HUES6 (cell line): ENCODE measurements around the gene DAPK1.

ENCODE experiments used
- H3K27ac ChIP-seq: 2 replicates; pipeline ENCODE4 v1.7.0; 2013; ENCODE audit warnings: low read depth, mild to moderate bottlenecking, low read length, inconsistent platforms
- H3K27me3 ChIP-seq: 2 replicates; pipeline ENCODE4 v1.6.1; 2013; ENCODE audit warnings: low read length; ENCODE audit not compliant: control insufficient read depth, insufficient read depth
- H3K36me3 ChIP-seq: 2 replicates; pipeline ENCODE4 v1.6.1; 2013; ENCODE audit warnings: low read length; ENCODE audit not compliant: control insufficient read depth, insufficient read depth
- H3K4me1 ChIP-seq: 2 replicates; pipeline ENCODE4 v1.6.1; 2013; ENCODE audit warnings: low read length; ENCODE audit not compliant: control insufficient read depth, insufficient read depth
- H3K4me3 ChIP-seq: 2 replicates; pipeline ENCODE4 v1.5.1; 2013; ENCODE audit warnings: low read depth, low read length
- H3K9ac ChIP-seq: one replicate; pipeline ENCODE4 v1.6.1; 2013; ENCODE audit warnings: mild to moderate bottlenecking, low read length
- H3K9me3 ChIP-seq: 2 replicates; pipeline ENCODE4 v1.6.1; 2013; ENCODE audit warnings: low read depth, low read length; ENCODE audit not compliant: control insufficient read depth, insufficient read depth

DAPK1 gene

GRCh38 chr9:87594194-87594593 is 96.5 kb downstream of the DAPK1 start:
- no peak overlapping the region for H3K9ac ChIP-seq
- H3K4me3 ChIP-seq, result no peak overlapping the region
- H3K27me3 ChIP-seq, result no peaks in the 10 kb centered on the region
- no peaks in the 10 kb centered on the region for H3K9me3 ChIP-seq
- H3K36me3 ChIP-seq, result no peaks in the 10 kb centered on the region
- H3K4me1 ChIP-seq, result peaks cover 43% of the 10 kb centered on the region
- no peak overlapping the region for H3K27ac ChIP-seq

DNA sequence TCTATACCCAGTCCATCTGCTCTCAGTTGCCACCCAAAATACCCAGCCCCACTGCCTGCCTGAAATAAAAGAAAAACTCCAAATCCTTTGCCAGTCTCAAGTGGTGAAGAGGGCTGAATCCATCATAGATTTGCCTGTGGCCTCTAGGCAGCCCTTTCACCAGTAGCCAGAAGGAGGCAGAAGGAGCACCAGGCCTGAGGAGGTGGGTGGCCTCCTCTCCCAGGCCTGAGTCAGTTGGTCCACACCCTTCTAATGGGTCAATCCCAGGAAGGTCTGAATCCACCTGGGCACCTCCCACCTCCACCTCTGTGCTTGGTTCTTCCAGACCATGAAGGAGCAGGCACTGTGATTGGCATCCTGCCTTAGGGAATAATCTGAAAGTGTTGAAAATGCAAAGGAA is 97.0 kb downstream of the DAPK1 start:
- Histone ChIP-seq H3K4me1 (peaks cover 44% of the 10 kb centered on the region), H3K9me3 (no peaks in the 10 kb centered on the region), H3K27me3 (no peaks in the 10 kb centered on the region), H3K9ac (no peak overlapping the region), H3K36me3 (no peaks in the 10 kb centered on the region), H3K27ac (no peak overlapping the region), H3K4me3 (no peak overlapping the region)

DNA sequence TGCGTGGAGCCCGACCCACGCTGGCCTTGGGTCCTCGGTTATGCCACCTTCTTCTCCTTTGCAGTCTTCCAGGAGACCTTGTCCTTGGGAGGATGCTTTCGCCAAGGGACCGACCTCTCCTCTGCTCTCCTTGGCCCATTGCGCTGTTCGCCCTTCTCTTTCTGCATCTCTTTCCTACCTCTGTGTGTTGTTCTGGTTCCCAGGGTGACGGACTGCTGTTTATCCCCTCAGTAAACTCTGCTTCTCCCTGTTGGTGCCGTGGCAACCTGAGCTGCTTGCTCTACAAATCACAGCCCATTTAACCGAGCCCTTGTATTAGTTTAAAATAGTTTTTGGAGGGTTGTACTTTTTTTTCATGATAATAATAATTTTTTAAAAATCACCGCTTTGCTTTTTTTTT is 97.9 kb downstream of the DAPK1 start:
- H3K27ac ChIP-seq, result no peak overlapping the region
- H3K9me3 ChIP-seq, result no peaks in the 10 kb centered on the region
- peaks cover 53% of the 10 kb centered on the region for H3K4me1 ChIP-seq
- no peak overlapping the region for H3K9ac ChIP-seq
- H3K36me3 ChIP-seq, result no peaks in the 10 kb centered on the region
- no peak overlapping the region for H3K4me3 ChIP-seq
- H3K27me3 ChIP-seq, result no peaks in the 10 kb centered on the region

DNA sequence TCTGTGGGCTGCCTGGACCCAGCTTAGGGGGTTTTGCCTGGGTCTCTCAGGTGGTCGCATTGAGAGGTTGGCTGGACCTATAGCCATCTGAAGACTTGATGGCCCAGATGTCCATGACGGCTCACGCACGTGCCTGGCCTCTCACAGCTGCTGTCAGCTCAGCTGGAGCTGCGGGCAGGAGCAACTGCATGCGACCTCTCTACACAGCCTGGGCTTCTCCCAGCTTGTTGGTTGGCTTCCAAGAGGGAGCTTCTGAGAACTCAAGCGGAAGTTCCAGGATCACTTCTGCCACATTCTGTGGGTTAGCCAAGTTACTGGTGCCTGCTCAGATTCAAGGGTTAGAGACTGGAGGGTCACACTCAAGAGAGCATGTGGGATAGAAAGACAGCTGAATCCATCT is 99.2 kb downstream of the DAPK1 start:
- no peaks in the 10 kb centered on the region for H3K9me3 ChIP-seq
- no peaks in the 10 kb centered on the region for H3K27me3 ChIP-seq
- H3K4me3 ChIP-seq, result no peak overlapping the region
- no peak overlapping the region for H3K9ac ChIP-seq
- H3K27ac ChIP-seq, result no peak overlapping the region
- peaks cover 56% of the 10 kb centered on the region for H3K4me1 ChIP-seq
- no peaks in the 10 kb centered on the region for H3K36me3 ChIP-seq

- Histone ChIP-seq H3K9me3 (no peaks in the 10 kb centered on the region), H3K4me3 (no peak overlapping the region), H3K27me3 (no peaks in the 10 kb centered on the region), H3K36me3 (no peaks in the 10 kb centered on the region), H3K27ac (no peak overlapping the region), H3K4me1 (peaks cover 46% of the 10 kb centered on the region), H3K9ac (no peak overlapping the region)
These were observed 100.2 kb downstream of the DAPK1 start for GRCh38 chr9:87597710-87598443.

DNA sequence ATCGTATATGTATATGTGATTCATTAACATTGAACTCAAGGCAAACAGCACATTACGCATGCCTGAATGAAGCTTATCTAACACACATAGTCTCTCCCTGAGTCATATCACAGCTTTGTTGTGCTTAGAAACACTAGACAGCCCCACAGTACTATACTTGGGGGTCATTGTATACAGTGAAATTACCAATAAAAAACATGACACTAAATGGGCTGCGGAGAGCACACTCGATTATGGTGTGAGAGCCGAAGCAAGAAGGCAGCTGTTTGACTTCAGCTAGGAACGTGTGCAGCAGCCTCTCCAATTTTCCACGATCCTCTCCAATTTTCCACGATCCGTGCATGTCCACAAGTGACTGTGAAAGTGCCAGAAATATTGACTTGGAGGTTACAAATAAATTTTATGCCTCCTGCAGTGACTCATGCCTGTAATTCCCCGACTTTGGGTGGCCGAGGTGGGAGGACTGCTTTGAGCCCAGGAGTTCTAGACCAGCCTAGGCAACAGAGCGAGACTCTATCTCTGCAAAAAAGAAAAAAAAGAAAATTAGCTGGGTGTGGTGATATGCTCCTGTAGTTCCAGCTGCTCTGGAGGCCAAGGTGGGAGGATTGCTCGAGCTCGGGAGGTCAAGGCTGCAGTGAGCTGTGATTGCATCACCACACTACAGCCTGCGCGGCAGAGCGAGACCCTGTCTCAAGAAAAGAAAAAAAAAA is 102.4 kb downstream of the DAPK1 start:
- H3K27me3 ChIP-seq, result no peaks in the 10 kb centered on the region
- peaks cover 3% of the 10 kb centered on the region for H3K36me3 ChIP-seq
- peaks cover 37% of the 10 kb centered on the region for H3K4me1 ChIP-seq
- no peak overlapping the region for H3K4me3 ChIP-seq
- H3K9ac ChIP-seq, result no peak overlapping the region
- H3K27ac ChIP-seq, result no peak overlapping the region
- H3K9me3 ChIP-seq, result no peaks in the 10 kb centered on the region

DNA sequence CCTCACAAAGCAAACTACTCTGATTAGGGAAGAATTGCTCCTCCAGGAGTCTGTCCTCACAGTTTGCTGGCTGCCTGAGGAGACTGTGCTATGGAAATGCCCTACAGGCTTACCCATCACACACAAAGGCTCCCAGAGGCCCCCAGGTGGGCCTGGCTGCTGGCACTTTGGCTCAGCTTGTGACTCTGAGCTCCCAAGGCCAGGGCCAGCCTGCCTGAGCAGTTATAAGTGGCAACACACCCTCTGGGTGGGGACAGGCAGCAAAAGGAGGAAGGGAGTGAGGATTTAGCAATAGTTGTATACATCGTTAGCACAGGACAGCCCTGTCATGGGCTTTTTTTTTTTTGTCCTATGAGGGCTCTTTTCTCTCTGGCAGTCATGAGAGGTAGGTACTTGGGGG is 103.5 kb downstream of the DAPK1 start:
- no peak overlapping the region for H3K27ac ChIP-seq

GRCh38 chr9:87601595-87601994 is 103.9 kb downstream of the DAPK1 start:
- H3K4me3 ChIP-seq, result no peak overlapping the region
- no peaks in the 10 kb centered on the region for H3K27me3 ChIP-seq
- peaks cover 15% of the 10 kb centered on the region for H3K36me3 ChIP-seq
- H3K27ac ChIP-seq, result no peak overlapping the region
- peaks cover 25% of the 10 kb centered on the region for H3K4me1 ChIP-seq
- H3K9me3 ChIP-seq, result no peaks in the 10 kb centered on the region
- H3K9ac ChIP-seq, result no peak overlapping the region

More for the DNA sequence above, 103.5 kb downstream of the DAPK1 start:
- Histone ChIP-seq H3K36me3 (peaks cover 14% of the 10 kb centered on the region), H3K9me3 (no peaks in the 10 kb centered on the region), H3K4me3 (no peak overlapping the region), H3K9ac (no peak overlapping the region), H3K4me1 (peaks cover 29% of the 10 kb centered on the region), H3K27me3 (no peaks in the 10 kb centered on the region)

GRCh38 chr9:87602933-87603643 is 105.4 kb downstream of the DAPK1 start:
- Histone ChIP-seq H3K27ac (no peak overlapping the region), H3K27me3 (no peaks in the 10 kb centered on the region), H3K4me3 (no peak overlapping the region), H3K9ac (no peak overlapping the region), H3K36me3 (peaks cover 30% of the 10 kb centered on the region), H3K9me3 (no peaks in the 10 kb centered on the region), H3K4me1 (peaks cover 15% of the 10 kb centered on the region)

GRCh38 chr9:87603854-87604490 is 106.3 kb downstream of the DAPK1 start:
- no peaks in the 10 kb centered on the region for H3K27me3 ChIP-seq
- no peak overlapping the region for H3K27ac ChIP-seq
- no peak overlapping the region for H3K4me3 ChIP-seq
- H3K4me1 ChIP-seq, result peaks cover 21% of the 10 kb centered on the region
- H3K9me3 ChIP-seq, result no peaks in the 10 kb centered on the region
- H3K36me3 ChIP-seq, result peaks cover 36% of the 10 kb centered on the region
- H3K9ac ChIP-seq, result no peak overlapping the region
